Neural progenitor cell (in vitro differentiated cells): ENCODE results near the gene METRNL. TPM values are rescaled to one million over a fixed set of nuclear protein-coding genes. Genes with fewer than 3 reads are reported as not detected.

Experiments
- DNase-seq: peaks from one replicate; pipeline ENCODE4 v3.0.0-alpha.2; 2016; ENCODE audit warnings: low spot score
- H2AFZ ChIP-seq: fragments of 200-600 bp; sonication (generic); replicated peaks from 2 replicates; pipeline ENCODE4 v1.6.1; 2016; ENCODE audit warnings: antibody characterized with exemption
- H3F3A ChIP-seq: fragments of 200-600 bp; sonication (generic); 2 replicates; pipeline ENCODE4 v1.6.1; 2016; ENCODE audit warnings: antibody characterized with exemption, low read depth
- H3K27ac ChIP-seq: fragments of 200-600 bp; sonication (generic); 2 replicates; pipeline ENCODE4 v1.5.1; 2016; ENCODE audit warnings: mild to moderate bottlenecking
- H3K27me3 ChIP-seq: fragments of 200-600 bp; sonication (generic); 2 replicates; pipeline ENCODE4 v1.6.1; 2016; ENCODE audit warnings: mild to moderate bottlenecking, moderate library complexity
- H3K36me3 ChIP-seq: fragments of 200-600 bp; sonication (generic); 2 replicates; pipeline ENCODE4 v1.5.1; 2016
- H3K4me1 ChIP-seq: fragments of 200-600 bp; sonication (generic); 2 replicates; pipeline ENCODE4 v1.6.1; 2016; ENCODE audit warnings: mixed run types
- H3K4me2 ChIP-seq: fragments of 200-600 bp; sonication (generic); 2 replicates; pipeline ENCODE4 v1.6.1; 2016
- H3K4me3 ChIP-seq: fragments of 200-600 bp; sonication (generic); 2 replicates; pipeline ENCODE4 v1.5.1; 2016
- H3K79me2 ChIP-seq: fragments of 200-600 bp; sonication (generic); 2 replicates; pipeline ENCODE4 v1.6.1; 2016; ENCODE audit warnings: low read depth
- H3K9ac ChIP-seq: fragments of 200-600 bp; sonication (generic); 2 replicates; pipeline ENCODE4 v1.6.1; 2016
- H3K9me3 ChIP-seq: fragments of 200-600 bp; sonication (generic); 2 replicates; pipeline ENCODE4 v1.5.1; 2016; ENCODE audit warnings: low read depth
- H4K20me1 ChIP-seq: fragments of 200-600 bp; sonication (generic); 2 replicates; pipeline ENCODE4 v1.6.1; 2016; ENCODE audit warnings: low read depth
- H3K27ac Mint-ChIP-seq: 3 replicates; pipeline ENCODE4 v1.8.0; 2021; ENCODE audit warnings: mixed read lengths
- H3K27me3 Mint-ChIP-seq: 2 replicates; pipeline ENCODE4 v1.8.0; 2022; ENCODE audit warnings: low read depth, mild to moderate bottlenecking, inconsistent platforms, moderate library complexity, mixed read lengths; ENCODE audit not compliant: insufficient read depth
- H3K36me3 Mint-ChIP-seq: 3 replicates; pipeline ENCODE4 v1.8.0; 2021; ENCODE audit warnings: mixed read lengths
- H3K4me1 Mint-ChIP-seq: 3 replicates; pipeline ENCODE4 v1.8.0; 2021; ENCODE audit warnings: mixed read lengths
- H3K4me3 Mint-ChIP-seq: 3 replicates; pipeline ENCODE4 v1.8.0; 2021; ENCODE audit warnings: mild to moderate bottlenecking, moderate library complexity, mixed read lengths
- H3K9me3 Mint-ChIP-seq: 3 replicates; pipeline ENCODE4 v1.8.0; 2020; ENCODE audit warnings: mixed read lengths
- CTCF ChIP-seq: fragments of 200-600 bp; sonication (generic); IDR thresholded peaks from 2 replicates; pipeline ENCODE4 v1.5.1; 2017; ENCODE audit warnings: antibody characterized with exemption, mild to moderate bottlenecking
- EZH2 ChIP-seq: fragments of 200-600 bp; sonication (generic); IDR thresholded peaks from 2 replicates; pipeline ENCODE4 v1.6.1; 2017; ENCODE audit warnings: antibody characterized with exemption, mild to moderate bottlenecking, moderate library complexity
- EZH2phosphoT487 ChIP-seq: fragments of 200-600 bp; sonication (generic); IDR thresholded peaks from 2 replicates; pipeline ENCODE4 v1.6.1; 2017; ENCODE audit warnings: antibody characterized with exemption
- total RNA-seq: library from RNA; depleted of rRNA; stranded (reverse); fragments of >200 nt; gene quantifications from 2 replicates; pipeline ENCODE4 v1.2.3, GENCODE V29; 2015; ENCODE audit warnings: low replicate concordance

Gene METRNL
- total RNA-seq, 1 donor from 2014 or later, result 3.6 TPM

- H3K4me1 ChIP-seq, result no peaks in the 10 kb centered on the region
- H3F3A ChIP-seq, result peaks cover 7% of the 10 kb centered on the region
- no peaks in the 10 kb centered on the region for H3K36me3 ChIP-seq
- no peaks in the 10 kb centered on the region for H3K27me3 ChIP-seq
- Mint-ChIP-seq H3K4me1 (peaks cover 31% of the 10 kb centered on the region), H3K27ac (peak overlapping the region; percentile 94), H3K27me3 (peaks cover 15% of the 10 kb centered on the region), H3K36me3 (no peaks in the 10 kb centered on the region), H3K9me3 (no peaks in the 10 kb centered on the region), H3K4me3 (no peak overlapping the region)
- no peaks in the 10 kb centered on the region for H4K20me1 ChIP-seq
- peak; percentile 57 for DNase-seq
- no peaks in the 10 kb centered on the region for H3K9me3 ChIP-seq
- H3K79me2 ChIP-seq, result no peaks in the 10 kb centered on the region
- no peak overlapping the region for H2AFZ ChIP-seq
- peak overlapping the region; percentile 35 for H3K4me2 ChIP-seq
- TF ChIP-seq EZH2phosphoT487 (no peak), CTCF (no peak), EZH2 (no peak)
- peak overlapping the region; percentile 46 for H3K27ac ChIP-seq
- no peak overlapping the region for H3K4me3 ChIP-seq
- no peak overlapping the region for H3K9ac ChIP-seq
Measured at GRCh38 chr17:83067718-83068261, 11.6 kb upstream of the METRNL start.

GRCh38 chr17:83068641-83069570 lies 10.5 kb upstream of the METRNL start:
- Histone ChIP-seq H3K79me2 (no peaks in the 10 kb centered on the region), H3K9me3 (no peaks in the 10 kb centered on the region), H2AFZ (no peak overlapping the region), H3K27me3 (no peaks in the 10 kb centered on the region), H3K9ac (no peak overlapping the region), H4K20me1 (no peaks in the 10 kb centered on the region), H3K4me2 (no peak overlapping the region), H3K36me3 (no peaks in the 10 kb centered on the region), H3K4me3 (no peak overlapping the region), H3F3A (peaks cover 7% of the 10 kb centered on the region), H3K27ac (no peak overlapping the region), H3K4me1 (no peaks in the 10 kb centered on the region)
- Mint-ChIP-seq H3K9me3 (no peaks in the 10 kb centered on the region), H3K27me3 (peaks cover 15% of the 10 kb centered on the region), H3K4me1 (peaks cover 29% of the 10 kb centered on the region), H3K27ac (no peak overlapping the region), H3K36me3 (no peaks in the 10 kb centered on the region), H3K4me3 (no peak overlapping the region)
- TF ChIP-seq CTCF (no peak), EZH2 (no peak), EZH2phosphoT487 (no peak)
- no peak for DNase-seq

- Mint-ChIP-seq H3K27ac (peak overlapping the region; percentile 33), H3K36me3 (no peaks in the 10 kb centered on the region), H3K4me3 (no peak overlapping the region), H3K9me3 (no peaks in the 10 kb centered on the region), H3K27me3 (peaks cover 15% of the 10 kb centered on the region), H3K4me1 (peaks cover 29% of the 10 kb centered on the region)
- H3K4me2 ChIP-seq, result no peak overlapping the region
- H3K9ac ChIP-seq, result no peak overlapping the region
- H3K27me3 ChIP-seq, result no peaks in the 10 kb centered on the region
- no peaks in the 10 kb centered on the region for H3K79me2 ChIP-seq
- H3K4me1 ChIP-seq, result no peaks in the 10 kb centered on the region
- no peak for DNase-seq
- no peak overlapping the region for H2AFZ ChIP-seq
- peaks cover 7% of the 10 kb centered on the region for H3F3A ChIP-seq
- TF ChIP-seq CTCF, result no peak
- TF ChIP-seq EZH2phosphoT487, result no peak
- no peak for TF ChIP-seq EZH2
- no peak overlapping the region for H3K27ac ChIP-seq
- no peak overlapping the region for H3K4me3 ChIP-seq
- no peaks in the 10 kb centered on the region for H4K20me1 ChIP-seq
- no peaks in the 10 kb centered on the region for H3K9me3 ChIP-seq
- no peaks in the 10 kb centered on the region for H3K36me3 ChIP-seq
Measured at GRCh38 chr17:83069571-83069906, 9.9 kb upstream of the METRNL start.
